Measurements from ENCODE around the gene CCDC188. TPM values are rescaled to one million over a fixed set of nuclear protein-coding genes. Genes with fewer than 3 reads are reported as not detected.

CCDC188 gene
- total and polyA plus RNA-seq, 9 of the 15 experiments (the other 6 are each of a cell fraction or from before 2014, with no cell fraction given), result not detected

GRCh38 chr22:20181194-20181883 lies 30.5 kb upstream of the CCDC188 start:
- Histone ChIP-seq H3K9ac (ENCODE audit: insufficient read depth in 1 of 2, low read depth in 2 of 2, low read length in 2 of 2) (no peak overlapping the region), H3K4me3 (no peak overlapping the region), H3K9me3 (replicated peaks; ENCODE audit: control insufficient read depth, insufficient read depth, low read depth, low read length) (no peaks in the 10 kb centered on the region), H3K36me3 (ENCODE audit: control insufficient read depth, insufficient read depth, low read length) (no peaks in the 10 kb centered on the region), H3K27ac (ENCODE audit: extremely low read depth, low read depth, low read length) (no peak overlapping the region), H2AFZ (ENCODE audit: low read depth, low read length) (no peak overlapping the region), H3K4me2 (ENCODE audit: insufficient read depth, low read length) (no peak overlapping the region), H4K20me1 (replicated peaks; ENCODE audit: control insufficient read depth, insufficient read depth, low read length) (peaks cover 56% of the 10 kb centered on the region), H3K9me1 (ENCODE audit: control insufficient read depth, insufficient read depth, low read length) (no peaks in the 10 kb centered on the region), H3K79me2 (ENCODE audit: control insufficient read depth, insufficient read depth, low read length) (no peaks in the 10 kb centered on the region), H3K4me1 (replicated peaks in 1 of 2; ENCODE audit: control insufficient read depth in 2 of 2, insufficient read depth in 2 of 2, low read length in 2 of 2) (peaks cover 0 to 60% of the 10 kb centered on the region in 2 experiments; a peak in 1 of 5 replicates), H3K27me3 (ENCODE audit: control insufficient read depth in 2 of 2, insufficient read depth in 2 of 2, low read length in 2 of 2) (peaks cover 61 to 85% of the 10 kb centered on the region in 2 experiments; a peak in 4 of 5 replicates)
- FAIRE-seq (no peak), ATAC-seq (0 out of 3 replicates have a peak, but pooled peaks have one; percentile 3), DNase-seq (ENCODE audit: extremely low read depth in 1 of 4, low spot score in 3 of 4) (no peak)
- ChIA-PET POLR2A (interaction anchor here (0.6 to 1.8 kb wide), 8 partner anchors 9 to 138 kb away, joined by 3 to 11 read pairs (median 4); partner anchors contain the start of gene DGCR6L), CTCF (ENCODE audit: low intra/inter-chr PET ratio) (no interaction called here)
- in situ Hi-C loops (cut with MboI), result no loop called here
- whole genome bisulfite sequencing (ENCODE audit: insufficient coverage, low coverage, missing lambda C conversion rate), result 3% methylated on average over 17 of the region's 17 CpGs
- BruUV-seq (replicated peaks), result no TSS peak
- intact Hi-C loops (cut with micrococcal nuclease), result no loop called here
- TF ChIP-seq, protein P1, sequence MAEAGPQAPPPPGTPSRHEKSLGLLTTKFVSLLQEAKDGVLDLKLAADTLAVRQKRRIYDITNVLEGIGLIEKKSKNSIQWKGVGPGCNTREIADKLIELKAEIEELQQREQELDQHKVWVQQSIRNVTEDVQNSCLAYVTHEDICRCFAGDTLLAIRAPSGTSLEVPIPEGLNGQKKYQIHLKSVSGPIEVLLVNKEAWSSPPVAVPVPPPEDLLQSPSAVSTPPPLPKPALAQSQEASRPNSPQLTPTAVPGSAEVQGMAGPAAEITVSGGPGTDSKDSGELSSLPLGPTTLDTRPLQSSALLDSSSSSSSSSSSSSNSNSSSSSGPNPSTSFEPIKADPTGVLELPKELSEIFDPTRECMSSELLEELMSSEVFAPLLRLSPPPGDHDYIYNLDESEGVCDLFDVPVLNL (CRISPR knock-in tag; IDR thresholded peaks at IDR 0.05; ENCODE audit: low read depth), result 0 out of 2 replicates have a peak, but pooled peaks have one; percentile 46
- TF ChIP-seq, protein P2, sequence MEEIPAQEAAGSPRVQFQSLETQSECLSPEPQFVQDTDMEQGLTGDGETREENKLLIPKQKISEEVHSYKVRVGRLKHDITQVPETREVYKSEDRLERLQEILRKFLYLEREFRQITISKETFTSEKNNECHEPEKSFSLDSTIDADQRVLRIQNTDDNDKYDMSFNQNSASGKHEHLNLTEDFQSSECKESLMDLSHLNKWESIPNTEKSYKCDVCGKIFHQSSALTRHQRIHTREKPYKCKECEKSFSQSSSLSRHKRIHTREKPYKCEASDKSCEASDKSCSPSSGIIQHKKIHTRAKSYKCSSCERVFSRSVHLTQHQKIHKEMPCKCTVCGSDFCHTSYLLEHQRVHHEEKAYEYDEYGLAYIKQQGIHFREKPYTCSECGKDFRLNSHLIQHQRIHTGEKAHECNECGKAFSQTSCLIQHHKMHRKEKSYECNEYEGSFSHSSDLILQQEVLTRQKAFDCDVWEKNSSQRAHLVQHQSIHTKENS (CRISPR knock-in tag; IDR thresholded peaks at IDR 0.05), result no peak
- TF ChIP-seq HNRNPL (IDR thresholded peaks at IDR 0.05; ENCODE audit: low read depth, low read length) (peak; percentile 75; the same call in 1 of the 2 replicates), MAX (CRISPR knock-in tag; IDR thresholded peaks at IDR 0.05) (0 out of 2 replicates have a peak, but pooled peaks have one; percentile 1), ZBED1 (IDR thresholded peaks at IDR 0.05) (0 out of 2 replicates have a peak, but pooled peaks have one; percentile 16), COPS2 (conservative IDR thresholded peaks at IDR 0.05) (no peak), ZNF584 (CRISPR knock-in tag; IDR thresholded peaks at IDR 0.05; ENCODE audit: low read depth) (no peak), MYBL2 (IDR thresholded peaks at IDR 0.05; ENCODE audit: low read depth) (no peak), MYBL2 (CRISPR knock-in tag; IDR thresholded peaks at IDR 0.05; ENCODE audit: borderline replicate concordance) (0 out of 2 replicates have a peak, but pooled peaks have one; percentile 16), RBFOX2 (IDR thresholded peaks at IDR 0.05; ENCODE audit: low read depth, low read length) (0 out of 2 replicates have a peak, but pooled peaks have one; percentile 27), TFAP4 (CRISPR knock-in tag; IDR thresholded peaks at IDR 0.05; ENCODE audit: borderline replicate concordance) (peak; percentile 42; the same call in 1 of the 2 replicates), GABPB1 (CRISPR knock-in tag; IDR thresholded peaks at IDR 0.05) (peak; percentile 13; the same call in 1 of the 2 replicates)
- TF ChIP-seq, protein P3, sequence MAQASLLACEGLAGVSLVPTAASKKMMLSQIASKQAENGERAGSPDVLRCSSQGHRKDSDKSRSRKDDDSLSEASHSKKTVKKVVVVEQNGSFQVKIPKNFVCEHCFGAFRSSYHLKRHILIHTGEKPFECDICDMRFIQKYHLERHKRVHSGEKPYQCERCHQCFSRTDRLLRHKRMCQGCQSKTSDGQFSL (CRISPR knock-in tag; IDR thresholded peaks at IDR 0.05), result peak; percentile 54; the same call in 1 of the 2 replicates
- TF ChIP-seq, protein P3 (tag; IDR thresholded peaks at IDR 0.05), result no peak
- TF ChIP-seq, protein P4, sequence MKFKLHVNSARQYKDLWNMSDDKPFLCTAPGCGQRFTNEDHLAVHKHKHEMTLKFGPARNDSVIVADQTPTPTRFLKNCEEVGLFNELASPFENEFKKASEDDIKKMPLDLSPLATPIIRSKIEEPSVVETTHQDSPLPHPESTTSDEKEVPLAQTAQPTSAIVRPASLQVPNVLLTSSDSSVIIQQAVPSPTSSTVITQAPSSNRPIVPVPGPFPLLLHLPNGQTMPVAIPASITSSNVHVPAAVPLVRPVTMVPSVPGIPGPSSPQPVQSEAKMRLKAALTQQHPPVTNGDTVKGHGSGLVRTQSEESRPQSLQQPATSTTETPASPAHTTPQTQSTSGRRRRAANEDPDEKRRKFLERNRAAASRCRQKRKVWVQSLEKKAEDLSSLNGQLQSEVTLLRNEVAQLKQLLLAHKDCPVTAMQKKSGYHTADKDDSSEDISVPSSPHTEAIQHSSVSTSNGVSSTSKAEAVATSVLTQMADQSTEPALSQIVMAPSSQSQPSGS (CRISPR knock-in tag; IDR thresholded peaks at IDR 0.05), result peak; percentile 39; the same call in 1 of the 2 replicates
